Right kidney (tissue), 1 donor: ENCODE measurements around the gene IFRD1.
"Not testable (repeated sequence)": the region's sequence is repeated elsewhere in the genome, so short reads cannot be mapped to it uniquely, and the experiment has no call there.

ENCODE experiments used
- DNase-seq: peaks from one replicate; pipeline ENCODE4 v3.0.0-alpha.2; 2016

The IFRD1 gene

DNA sequence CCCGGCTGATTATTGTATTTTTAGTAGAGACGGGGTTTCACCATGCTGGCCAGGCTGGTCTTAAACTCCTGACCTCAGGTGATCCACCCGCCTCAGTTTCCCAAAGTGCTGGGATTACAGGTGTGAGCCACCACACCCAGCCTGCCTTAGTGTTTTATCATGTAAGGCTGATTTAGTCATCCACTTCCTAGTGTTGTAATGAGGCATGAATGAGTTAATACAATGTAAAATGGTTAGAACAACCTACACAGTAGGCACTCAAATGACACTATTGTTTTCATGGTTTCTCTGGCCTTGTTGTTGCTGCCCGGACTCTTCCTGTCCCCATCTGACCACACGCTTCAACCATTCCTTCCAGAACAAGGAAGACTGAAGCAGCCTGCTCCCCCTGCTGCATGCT lies 66.2 kb downstream of the IFRD1 start:
- not testable (repeated sequence) for DNase-seq

DNA sequence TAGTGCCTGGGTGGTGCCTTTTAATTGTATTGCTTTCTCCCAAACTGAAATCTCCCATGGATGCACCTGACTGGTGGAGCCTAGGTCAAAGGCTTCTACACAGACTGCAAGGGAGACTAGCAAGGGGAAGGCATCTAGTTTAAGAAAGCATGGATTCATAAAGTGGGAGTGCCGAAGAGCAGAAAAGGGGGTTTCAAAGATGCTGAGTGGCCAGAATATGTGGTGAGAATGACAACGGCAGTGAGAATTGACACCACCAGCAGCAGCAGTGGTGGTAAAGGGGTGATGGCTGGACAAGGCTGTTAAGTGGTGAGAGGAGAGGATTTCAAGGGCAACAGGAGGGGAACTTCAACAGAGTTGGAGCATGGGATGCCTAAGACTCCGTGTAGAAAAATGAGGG lies 67.2 kb downstream of the IFRD1 start:
- no peak for DNase-seq

DNA sequence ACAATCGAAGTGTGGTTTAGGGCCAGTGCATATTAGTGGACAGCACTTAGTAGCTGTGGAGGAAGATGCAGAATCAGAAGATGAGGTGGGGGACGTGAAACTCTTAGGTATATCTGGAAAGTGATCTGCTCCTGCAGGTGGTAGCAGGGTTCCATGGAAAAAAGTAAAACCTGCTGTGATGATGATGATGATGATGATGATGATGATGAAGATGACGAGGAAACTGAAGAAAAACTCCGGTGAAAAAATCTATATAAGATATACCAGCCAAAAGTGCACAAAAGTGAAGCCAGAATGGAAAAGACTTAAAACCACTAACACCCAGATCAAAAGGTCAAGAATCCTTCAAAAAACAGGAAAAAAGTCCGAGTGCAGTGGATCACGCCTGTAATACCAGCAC lies 70.5 kb downstream of the IFRD1 start:
- DNase-seq = no peak

DNA sequence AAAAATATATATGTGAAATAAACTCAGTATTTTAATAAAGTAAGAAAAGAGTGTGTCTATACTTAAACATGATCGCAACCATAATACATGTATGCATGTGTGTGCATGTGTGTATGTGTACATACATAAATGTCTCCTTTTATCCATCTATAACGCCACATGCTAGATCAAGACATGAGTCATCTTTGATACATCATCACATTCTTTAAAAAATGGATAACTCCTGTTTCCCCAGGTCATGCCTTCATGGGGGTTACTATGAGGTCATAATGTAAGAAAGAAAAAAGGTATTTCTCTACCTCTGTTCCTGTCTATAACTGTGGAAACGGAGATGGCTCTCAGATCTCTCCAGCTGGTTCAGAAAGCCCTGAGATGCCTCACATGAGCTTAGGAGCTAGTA lies 71.7 kb downstream of the IFRD1 start:
- no peak for DNase-seq

DNA sequence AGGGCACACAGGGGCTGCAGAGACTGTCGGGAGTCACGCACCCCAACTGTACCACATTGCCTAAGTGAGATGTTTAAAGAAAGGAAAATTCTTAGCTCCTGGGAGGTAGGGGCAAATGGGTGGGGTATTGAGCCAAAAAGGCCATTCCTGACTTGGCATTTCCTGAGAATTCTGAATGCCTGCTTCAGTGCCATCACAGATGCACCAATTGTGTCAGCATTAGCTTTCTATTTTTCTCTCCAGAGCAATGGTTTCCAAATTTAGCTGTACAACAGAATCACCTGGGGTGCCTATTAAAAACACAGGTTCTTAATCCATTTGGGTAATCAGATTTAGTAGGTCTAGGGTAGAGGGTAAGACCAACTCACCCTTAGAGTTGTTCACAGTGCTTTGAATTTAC lies 73.6 kb downstream of the IFRD1 start:
- DNase-seq = no peak
